ENCODE measurements around the gene SYT13.

GRCh38 chr11:45305874-45306623 is 19.9 kb upstream of the SYT13 start:
- TF ChIP-seq CTCF (IDR thresholded peaks at IDR 0.05; ENCODE audit: borderline replicate concordance, extremely low read depth, low read length, poor library complexity, severe bottlenecking) (no peak), EZH2 (IDR thresholded peaks at IDR 0.05; ENCODE audit: borderline replicate concordance, low read depth, low read length, severe bottlenecking) (no peak)

Data from DND-41 (cell line).